Activated B cell treated with CpG ODN at 0.5 μM for 24 hours (primary cell): ENCODE measurements around the gene PEX3. TPM values are rescaled to one million over a fixed set of nuclear protein-coding genes. Genes with fewer than 3 reads are reported as not detected.

Source experiments
- ATAC-seq: fragments of 200-7000 bp; cut with Tn5 transposase; one replicate; pipeline ENCODE4 v1.10.0; 2021; ENCODE audit warnings: low read depth, mild to moderate bottlenecking, moderate library complexity
- CTCF ChIA-PET: fragments of 350-600 bp; sonication (Branson Sonifier 250); formaldehyde crosslinking; loops from one replicate; lab custom pipeline; 2021; ENCODE audit warnings: antibody characterized with exemption; lab: Charles Lee
- POLR2A ChIA-PET: fragments of 350-600 bp; sonication (Branson Sonifier 250); formaldehyde crosslinking; loops from one replicate; lab custom pipeline; 2021; ENCODE audit warnings: antibody characterized with exemption; lab: Charles Lee
- DNase-seq: peaks from one replicate; pipeline ENCODE4 v3.0.0; 2022
- H3K27ac Mint-ChIP-seq: one replicate; pipeline ENCODE4 v1.8.0; 2020; ENCODE audit warnings: mixed read lengths
- H3K27me3 Mint-ChIP-seq: one replicate; pipeline ENCODE4 v1.8.0; 2021; ENCODE audit warnings: mixed read lengths
- H3K36me3 Mint-ChIP-seq: one replicate; pipeline ENCODE4 v1.8.0; 2021; ENCODE audit warnings: low read depth, mixed read lengths
- H3K4me1 Mint-ChIP-seq: one replicate; pipeline ENCODE4 v1.8.0; 2021; ENCODE audit warnings: mixed read lengths
- H3K4me3 Mint-ChIP-seq: one replicate; pipeline ENCODE4 v1.8.0; 2020; ENCODE audit warnings: mild to moderate bottlenecking, mixed read lengths
- H3K9me3 Mint-ChIP-seq: one replicate; pipeline ENCODE4 v1.8.0; 2020; ENCODE audit warnings: mixed read lengths
- intact Hi-C: fragments of 100-400 bp; cut with micrococcal nuclease; formaldehyde crosslinking; loops from one replicate; pipeline ENCODE4 v1.15.1; 2024
- total RNA-seq: library from RNA; stranded (reverse); gene quantifications from 2 replicates; pipeline ENCODE4 v1.2.3, GENCODE V29; 2022
- TF ChIP-seq, protein P1 (sequence below): fragments of 200-600 bp; IDR thresholded peaks from one replicate; pipeline ENCODE4 v1.8.0; 2022; ENCODE audit warnings: antibody characterized with exemption, mild to moderate bottlenecking

PEX3 gene
- total RNA-seq, 1 donor from 2014 or later: 26.5 TPM

GRCh38 chr6:143538374-143538773, 87.8 kb downstream of the PEX3 start:
- intact Hi-C loops: no loop called here
- TF ChIP-seq, protein P1, sequence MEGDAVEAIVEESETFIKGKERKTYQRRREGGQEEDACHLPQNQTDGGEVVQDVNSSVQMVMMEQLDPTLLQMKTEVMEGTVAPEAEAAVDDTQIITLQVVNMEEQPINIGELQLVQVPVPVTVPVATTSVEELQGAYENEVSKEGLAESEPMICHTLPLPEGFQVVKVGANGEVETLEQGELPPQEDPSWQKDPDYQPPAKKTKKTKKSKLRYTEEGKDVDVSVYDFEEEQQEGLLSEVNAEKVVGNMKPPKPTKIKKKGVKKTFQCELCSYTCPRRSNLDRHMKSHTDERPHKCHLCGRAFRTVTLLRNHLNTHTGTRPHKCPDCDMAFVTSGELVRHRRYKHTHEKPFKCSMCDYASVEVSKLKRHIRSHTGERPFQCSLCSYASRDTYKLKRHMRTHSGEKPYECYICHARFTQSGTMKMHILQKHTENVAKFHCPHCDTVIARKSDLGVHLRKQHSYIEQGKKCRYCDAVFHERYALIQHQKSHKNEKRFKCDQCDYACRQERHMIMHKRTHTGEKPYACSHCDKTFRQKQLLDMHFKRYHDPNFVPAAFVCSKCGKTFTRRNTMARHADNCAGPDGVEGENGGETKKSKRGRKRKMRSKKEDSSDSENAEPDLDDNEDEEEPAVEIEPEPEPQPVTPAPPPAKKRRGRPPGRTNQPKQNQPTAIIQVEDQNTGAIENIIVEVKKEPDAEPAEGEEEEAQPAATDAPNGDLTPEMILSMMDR: no peak
- CTCF ChIA-PET: interaction anchor here (0.7 to 1.4 kb wide), 2 partner anchors 25 to 88 kb away, joined by 3 to 5 read pairs; partner anchors contain the start of genes ADAT2 and PEX3
- Mint-ChIP-seq H3K9me3 (no peaks in the 10 kb centered on the region), H3K27ac (no peak overlapping the region), H3K27me3 (no peaks in the 10 kb centered on the region), H3K4me1 (peaks cover 35% of the 10 kb centered on the region), H3K36me3 (no peaks in the 10 kb centered on the region), H3K4me3 (peak overlapping the region; percentile 81)
- ATAC-seq (no peak), DNase-seq (no peak)
- POLR2A ChIA-PET: interaction anchor here (0.6 to 1.7 kb wide), 2 partner anchors 27 to 477 kb away, joined by 4 read pairs; partner anchors contain the start of gene FUCA2

- DNase-seq: no peak
- ChIA-PET POLR2A (interaction anchor here (1.7 kb wide), 1 partner anchor 28 kb away, joined by 4 read pairs; the partner anchor contains the start of gene FUCA2), CTCF (interaction anchor here (0.7 to 1.4 kb wide), 2 partner anchors 26 to 88 kb away, joined by 3 to 5 read pairs; partner anchors contain the start of genes ADAT2 and PEX3)
- Mint-ChIP-seq H3K4me1 (peaks cover 40% of the 10 kb centered on the region), H3K4me3 (no peak overlapping the region), H3K27ac (no peak overlapping the region), H3K27me3 (no peaks in the 10 kb centered on the region), H3K9me3 (no peaks in the 10 kb centered on the region), H3K36me3 (no peaks in the 10 kb centered on the region)
- ATAC-seq: no peak
- intact Hi-C loops: no loop called here
- TF ChIP-seq, protein P1: no peak
These were observed 88.5 kb downstream of the PEX3 start for GRCh38 chr6:143539106-143539505.

- TF ChIP-seq, protein P1: no peak
- Mint-ChIP-seq H3K27ac (no peak overlapping the region), H3K4me3 (no peak overlapping the region), H3K27me3 (no peaks in the 10 kb centered on the region), H3K4me1 (peaks cover 36% of the 10 kb centered on the region), H3K36me3 (no peaks in the 10 kb centered on the region), H3K9me3 (no peaks in the 10 kb centered on the region)
- ChIA-PET POLR2A (no interaction called here), CTCF (no interaction called here)
- no peak for DNase-seq
- intact Hi-C loops: no loop called here
- no peak for ATAC-seq
These were observed 89.1 kb downstream of the PEX3 start for GRCh38 chr6:143539734-143540133.

DNA sequence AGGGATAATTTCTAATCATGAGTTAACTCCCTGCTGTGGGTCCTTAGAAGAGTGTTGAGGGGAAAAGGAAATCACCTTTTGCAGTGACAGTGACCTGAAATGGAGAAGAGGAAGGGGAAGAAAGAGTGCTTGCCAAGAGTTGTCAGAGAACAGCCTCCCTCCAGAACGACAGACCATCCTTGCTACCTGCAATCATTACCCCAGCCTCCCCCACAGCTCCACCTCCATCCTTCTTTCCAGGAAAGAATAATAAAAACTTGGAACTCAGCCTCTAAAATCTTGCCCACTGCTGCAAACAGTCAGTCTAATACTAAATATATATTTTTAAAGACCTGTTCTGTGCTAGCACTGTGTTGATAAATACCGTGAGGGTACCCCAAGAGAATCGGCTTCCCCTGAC, 89.6 kb downstream of the PEX3 start:
- H3K27me3 Mint-ChIP-seq: no peaks in the 10 kb centered on the region
- no peak overlapping the region for H3K4me3 Mint-ChIP-seq
- ChIA-PET CTCF (interaction anchor here (1.4 kb wide), 1 partner anchor 29 kb away, joined by 4 read pairs; the partner anchor contains the start of gene FUCA2), POLR2A (no interaction called here)
- peaks cover 31% of the 10 kb centered on the region for H3K4me1 Mint-ChIP-seq
- DNase-seq: no peak
- ATAC-seq: no peak
- intact Hi-C loops: no loop called here
- H3K36me3 Mint-ChIP-seq: no peaks in the 10 kb centered on the region
- no peaks in the 10 kb centered on the region for H3K9me3 Mint-ChIP-seq
- TF ChIP-seq, protein P1: no peak
- no peak overlapping the region for H3K27ac Mint-ChIP-seq

Other genes starting within 250 kb of the PEX3 start
- gene ADAT2, start 110 bp upstream of the PEX3 start, total RNA-seq: 22.4 and 30.2 TPM in 2 replicates
- 8.7 and 9.9 TPM in 2 replicates for gene FUCA2, start 60.9 kb downstream of the PEX3 start, total RNA-seq
- 10.5 and 11.7 TPM in 2 replicates for gene PHACTR2, start 227.2 kb downstream of the PEX3 start, total RNA-seq